Measurements from ENCODE around the gene IL4R. TPM values are rescaled to one million over a fixed set of nuclear protein-coding genes. Genes with fewer than 3 reads are reported as not detected.

Gene IL4R
- total RNA-seq, 1 experiment from 2014 or later = 28.6 TPM

DNA sequence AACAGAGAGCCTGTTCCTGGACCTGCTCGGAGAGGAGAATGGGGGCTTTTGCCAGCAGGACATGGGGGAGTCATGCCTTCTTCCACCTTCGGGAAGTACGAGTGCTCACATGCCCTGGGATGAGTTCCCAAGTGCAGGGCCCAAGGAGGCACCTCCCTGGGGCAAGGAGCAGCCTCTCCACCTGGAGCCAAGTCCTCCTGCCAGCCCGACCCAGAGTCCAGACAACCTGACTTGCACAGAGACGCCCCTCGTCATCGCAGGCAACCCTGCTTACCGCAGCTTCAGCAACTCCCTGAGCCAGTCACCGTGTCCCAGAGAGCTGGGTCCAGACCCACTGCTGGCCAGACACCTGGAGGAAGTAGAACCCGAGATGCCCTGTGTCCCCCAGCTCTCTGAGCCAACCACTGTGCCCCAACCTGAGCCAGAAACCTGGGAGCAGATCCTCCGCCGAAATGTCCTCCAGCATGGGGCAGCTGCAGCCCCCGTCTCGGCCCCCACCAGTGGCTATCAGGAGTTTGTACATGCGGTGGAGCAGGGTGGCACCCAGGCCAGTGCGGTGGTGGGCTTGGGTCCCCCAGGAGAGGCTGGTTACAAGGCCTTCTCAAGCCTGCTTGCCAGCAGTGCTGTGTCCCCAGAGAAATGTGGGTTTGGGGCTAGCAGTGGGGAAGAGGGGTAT, 48.9 kb downstream of the IL4R start:
- no peak for DNase-seq
- Histone ChIP-seq H4K8ac (replicated peaks; ENCODE audit: insufficient read length, low read depth, low read length) (no peak overlapping the region), H4K5ac (ENCODE audit: insufficient read length, low read depth, low read length) (no peak overlapping the region), H3K4me1 (ENCODE audit: insufficient read depth, low read length) (no peaks in the 10 kb centered on the region), H2BK15ac (ENCODE audit: low read depth, low read length) (no peak overlapping the region), H4K20me1 (ENCODE audit: control insufficient read depth, insufficient read depth, insufficient read length) (no peaks in the 10 kb centered on the region), H2AFZ (ENCODE audit: low read length) (no peak overlapping the region), H3K23ac (ENCODE audit: insufficient read length, low read depth, low read length) (no peak overlapping the region), H3K14ac (ENCODE audit: insufficient read depth, low read length) (no peak overlapping the region), H3K23me2 (ENCODE audit: insufficient read length, low read depth, low read length, poor library complexity, severe bottlenecking) (no peaks in the 10 kb centered on the region), H3K9ac (ENCODE audit: extremely low read depth, insufficient read length, low read length) (no peak overlapping the region), H2AK5ac (ENCODE audit: insufficient read length, low read length) (no peak overlapping the region), H3K4me2 (ENCODE audit: insufficient read depth, insufficient read length, low read length) (no peak overlapping the region), H3K79me1 (ENCODE audit: insufficient read depth, low read depth, low read length, poor library complexity, severe bottlenecking) (no peaks in the 10 kb centered on the region), H3K56ac (ENCODE audit: insufficient read length, low read depth, low read length) (no peak overlapping the region), H3K27me3 (ENCODE audit: insufficient read depth, low read length) (no peaks in the 10 kb centered on the region), H3K18ac (ENCODE audit: insufficient read length, low read depth, low read length) (no peak overlapping the region), H3K79me2 (ENCODE audit: insufficient read depth, low read length) (no peaks in the 10 kb centered on the region), H3T11ph (ENCODE audit: low read length) (no peak overlapping the region), H2BK120ac (ENCODE audit: low read depth, low read length, poor library complexity, severe bottlenecking) (no peak overlapping the region), H3K9me3 (ENCODE audit: control insufficient read depth, low read depth, low read length) (no peaks in the 10 kb centered on the region), H3K27ac (ENCODE audit: insufficient read length, low read depth, low read length) (no peak overlapping the region), H3K4ac (ENCODE audit: low read depth, low read length) (no peak overlapping the region), H2BK5ac (ENCODE audit: insufficient read length, low read length) (no peak overlapping the region), H2BK12ac (ENCODE audit: insufficient read length, low read depth, low read length) (no peak overlapping the region), H2BK20ac (ENCODE audit: low read depth, low read length, poor library complexity, severe bottlenecking) (no peak overlapping the region), H4K91ac (ENCODE audit: insufficient read length, low read depth, low read length) (no peak overlapping the region)
- TF ChIP-seq CTCF (conservative IDR thresholded peaks at IDR 0.05) = no peak
- Mint-ChIP-seq H3K9me3 (no peaks in the 10 kb centered on the region; a peak in 1 of 5 replicates), H3K4me1 (peaks cover 7 to 9% of the 10 kb centered on the region in 2 experiments), H3K36me3 (ENCODE audit: insufficient read depth in 1 of 3, low read depth in 3 of 3) (peaks cover 16 to 40% (median 18%) of the 10 kb centered on the region in 3 experiments; a peak in 6 of 7 replicates), H3K27me3 (ENCODE audit: low read depth) (no peaks in the 10 kb centered on the region), H3K27ac (peak overlapping the region in 1 of 3 experiments; percentile 27; a peak in 2 of 7 replicates), H3K4me3 (no peak overlapping the region)
- WGBS (ENCODE audit: extremely low coverage, insufficient read length, low lambda C conversion rate) = no CpG with 5 or more reads among the region's 16 CpGs
